Esophagus (tissue), 2 donors: ENCODE results near the gene DHCR24. TPM values are rescaled to one million over a fixed set of nuclear protein-coding genes. Genes with fewer than 3 reads are reported as not detected.

Experiments
- H3K27ac ChIP-seq, 2 donors: one replicate each; pipeline ENCODE4 v1.5.1; 2013; ENCODE audit warnings: low read depth in 2 of 2, mild to moderate bottlenecking in 2 of 2, inconsistent platforms in 1 of 2, low read length in 1 of 2, moderate library complexity in 1 of 2
- H3K27me3 ChIP-seq, 2 donors: one replicate each; pipeline ENCODE4 v1.6.1; 2013; ENCODE audit warnings: low read length in 2 of 2, control low read depth in 1 of 2, mild to moderate bottlenecking in 1 of 2; ENCODE audit not compliant: insufficient read depth in 2 of 2, control insufficient read depth in 1 of 2
- H3K36me3 ChIP-seq, 2 donors: one replicate each; pipeline ENCODE4 v1.6.1; 2013; ENCODE audit warnings: low read length in 1 of 2; ENCODE audit not compliant: control insufficient read depth in 2 of 2, insufficient read depth in 2 of 2
- H3K4me1 ChIP-seq, 2 donors: one replicate each; pipeline ENCODE4 v1.6.1; 2013; ENCODE audit warnings: low read length in 1 of 2; ENCODE audit not compliant: control insufficient read depth in 2 of 2, insufficient read depth in 2 of 2
- H3K4me3 ChIP-seq, 2 donors: one replicate each; pipeline ENCODE4 v1.5.1; 2013; ENCODE audit warnings: low read length in 2 of 2, mild to moderate bottlenecking in 2 of 2, low read depth in 1 of 2, moderate library complexity in 1 of 2
- H3K9me3 ChIP-seq, 2 donors: one replicate each; pipeline ENCODE4 v1.6.1; 2013; ENCODE audit warnings: mild to moderate bottlenecking in 2 of 2, low read depth in 1 of 2, low read length in 1 of 2, moderate library complexity in 1 of 2; ENCODE audit not compliant: control insufficient read depth in 2 of 2, insufficient read depth in 1 of 2
- WGBS, 2 donors: extraction: QIAGEN DNeasy Blood & Tissue Kit; methylation state at CpG; one replicate each; pipeline ENCODE4 v1.1.7; 2013; 5-methylcytosine and 5-hydroxymethylcytosine counted together
- polyA plus RNA-seq, 2 donors: library from polyadenylated mRNA; stranded (reverse); fragments of 200-250 nt; gene quantifications; one replicate each; pipeline ENCODE4 v1.2.3, GENCODE V29; 2013
- donor health status: healthy with polysubstance abuse.
- donor health status: Bipolar disorder and iron deficiency.

Gene DHCR24
- polyA plus RNA-seq, 2 donors: 121 to 196 TPM

- Histone ChIP-seq H3K36me3 (no peaks in the 10 kb centered on the region), H3K4me1 (peaks cover 7 to 12% of the 10 kb centered on the region in 2 donors), H3K27me3 (no peaks in the 10 kb centered on the region), H3K4me3 (peak overlapping the region; percentile 24 to 36), H3K9me3 (no peaks in the 10 kb centered on the region), H3K27ac (peak overlapping the region; percentile 46 to 93)
- WGBS, 2 donors: 75 to 81% methylated on average over 11 of the region's 11 CpGs
Measured at GRCh38 chr1:54806931-54807611, 79.9 kb downstream of the DHCR24 start.

- H3K27ac ChIP-seq: peak overlapping the region; percentile 65 to 97
- no peaks in the 10 kb centered on the region for H3K27me3 ChIP-seq
- H3K36me3 ChIP-seq: no peaks in the 10 kb centered on the region
- peaks cover 7 to 12% of the 10 kb centered on the region in 2 donors for H3K4me1 ChIP-seq
- H3K9me3 ChIP-seq: no peaks in the 10 kb centered on the region
- H3K4me3 ChIP-seq: no peak overlapping the region
- WGBS, 2 donors: 77 to 78% methylated on average over 33 to 35 of the region's 35 CpGs
Measured at GRCh38 chr1:54805981-54806381, 81.0 kb downstream of the DHCR24 start.

GRCh38 chr1:54805466-54805865 is 81.5 kb downstream of the DHCR24 start:
- Histone ChIP-seq H3K27ac (peak overlapping the region; percentile 65 to 97), H3K27me3 (no peaks in the 10 kb centered on the region), H3K36me3 (no peaks in the 10 kb centered on the region), H3K4me3 (no peak overlapping the region), H3K9me3 (no peaks in the 10 kb centered on the region), H3K4me1 (peaks cover 7 to 14% of the 10 kb centered on the region in 2 donors)
- 94 to 97% methylated on average over 3 of the region's 3 CpGs for WGBS, 2 donors

GRCh38 chr1:54804471-54805132 is 82.4 kb downstream of the DHCR24 start:
- H3K4me1 ChIP-seq: peaks cover 7 to 18% of the 10 kb centered on the region in 2 donors
- H3K9me3 ChIP-seq: no peaks in the 10 kb centered on the region

GRCh38 chr1:54803761-54804470 is 83.1 kb downstream of the DHCR24 start:
- H3K27ac ChIP-seq: peak overlapping the region; percentile 65 to 91
- H3K4me3 ChIP-seq: no peak overlapping the region
- WGBS, 2 donors: 64 to 71% methylated on average over 4 of the region's 4 CpGs
- H3K27me3 ChIP-seq: no peaks in the 10 kb centered on the region
- peaks cover 7 to 20% of the 10 kb centered on the region in 2 donors for H3K4me1 ChIP-seq
- H3K9me3 ChIP-seq: no peaks in the 10 kb centered on the region
- H3K36me3 ChIP-seq: no peaks in the 10 kb centered on the region

More at GRCh38 chr1:54804471-54805132, 82.4 kb downstream of the DHCR24 start:
- 62 to 75% methylated on average over 6 of the region's 6 CpGs for WGBS, 2 donors
- no peaks in the 10 kb centered on the region for H3K36me3 ChIP-seq
- H3K4me3 ChIP-seq: no peak overlapping the region
- peak overlapping the region; percentile 65 to 97 for H3K27ac ChIP-seq
- H3K27me3 ChIP-seq: no peaks in the 10 kb centered on the region

GRCh38 chr1:54800899-54801759 is 85.9 kb downstream of the DHCR24 start, which contains the start of gene TTC22:
Gene TTC22, minus strand, starts transcription at chr1:54801323. Its CDS starts 160 bp downstream, at chr1:54801163.
- Histone ChIP-seq H3K27ac (peak within 1 kb of the TSS; percentile 95), H3K4me1 (peaks cover 4 to 19% of the 10 kb centered on the region in 2 donors), H3K27me3 (no peaks in the 10 kb centered on the region)

GRCh38 chr1:54800041-54800898 is 86.7 kb downstream of the DHCR24 start:
- Histone ChIP-seq H3K27ac (peak overlapping the region; percentile 95), H3K9me3 (no peaks in the 10 kb centered on the region), H3K36me3 (peaks cover 0 to 5% of the 10 kb centered on the region in 2 donors), H3K4me3 (peak overlapping the region; percentile 73 to 81), H3K4me1 (peaks cover 1 to 15% of the 10 kb centered on the region in 2 donors), H3K27me3 (no peaks in the 10 kb centered on the region)
- 31 to 33% methylated on average over 38 to 39 of the region's 39 CpGs for WGBS, 2 donors

More at GRCh38 chr1:54800899-54801759, 85.9 kb downstream of the DHCR24 start, which contains the start of gene TTC22:
- WGBS, 2 donors: 3% methylated on average over 58 of the region's 58 CpGs
- no peaks in the 10 kb centered on the region for H3K36me3 ChIP-seq
- no peaks in the 10 kb centered on the region for H3K9me3 ChIP-seq
- H3K4me3 ChIP-seq: peak within 1 kb of the TSS; percentile 73 to 81
